ENCODE data around the gene KDM3B.
"Not testable (repeated sequence)": the region's sequence is repeated elsewhere in the genome, so short reads cannot be mapped to it uniquely, and the experiment has no call there.

Gene KDM3B

DNA sequence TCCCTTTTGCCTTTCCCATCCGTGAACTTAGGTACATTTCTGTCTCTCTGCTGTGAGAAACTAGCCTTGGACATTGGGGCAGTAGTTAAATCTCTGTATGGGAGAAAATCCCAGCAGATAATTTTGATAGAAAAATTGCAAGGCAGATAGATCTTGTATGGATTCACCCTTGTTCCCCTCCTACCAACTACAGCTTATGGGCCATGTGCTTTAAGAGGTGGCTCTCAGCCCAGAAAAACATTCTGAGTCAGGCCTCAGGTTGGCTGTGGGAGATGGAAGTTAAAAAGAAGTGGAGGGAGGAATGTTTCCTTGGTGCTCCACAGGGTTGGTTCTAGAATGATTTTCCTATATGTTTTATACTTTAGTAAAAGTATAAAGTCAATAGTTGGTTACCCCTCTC lies 1.4 kb upstream of the KDM3B start:
- no peak for DNase-seq

DNA sequence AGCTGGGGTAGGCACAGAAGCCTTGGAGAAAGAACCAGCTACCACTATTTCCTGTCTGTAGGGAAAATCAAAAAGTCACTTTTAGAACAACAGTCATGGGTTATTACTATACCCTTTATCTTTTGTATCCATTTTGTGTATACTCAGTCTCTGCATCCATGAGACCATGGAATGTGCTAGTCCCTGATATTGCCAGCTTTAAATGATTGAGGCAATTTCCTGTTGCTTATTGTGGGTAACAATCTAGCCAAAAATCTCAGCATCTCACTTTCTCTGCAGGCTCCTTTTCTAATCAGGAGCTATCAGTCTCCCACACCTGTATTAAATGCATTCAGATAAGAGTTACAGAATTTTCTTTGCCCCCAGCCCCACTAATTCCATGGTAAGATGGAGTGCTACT lies 968 bp upstream of the KDM3B start:
- DNase-seq = no peak

DNA sequence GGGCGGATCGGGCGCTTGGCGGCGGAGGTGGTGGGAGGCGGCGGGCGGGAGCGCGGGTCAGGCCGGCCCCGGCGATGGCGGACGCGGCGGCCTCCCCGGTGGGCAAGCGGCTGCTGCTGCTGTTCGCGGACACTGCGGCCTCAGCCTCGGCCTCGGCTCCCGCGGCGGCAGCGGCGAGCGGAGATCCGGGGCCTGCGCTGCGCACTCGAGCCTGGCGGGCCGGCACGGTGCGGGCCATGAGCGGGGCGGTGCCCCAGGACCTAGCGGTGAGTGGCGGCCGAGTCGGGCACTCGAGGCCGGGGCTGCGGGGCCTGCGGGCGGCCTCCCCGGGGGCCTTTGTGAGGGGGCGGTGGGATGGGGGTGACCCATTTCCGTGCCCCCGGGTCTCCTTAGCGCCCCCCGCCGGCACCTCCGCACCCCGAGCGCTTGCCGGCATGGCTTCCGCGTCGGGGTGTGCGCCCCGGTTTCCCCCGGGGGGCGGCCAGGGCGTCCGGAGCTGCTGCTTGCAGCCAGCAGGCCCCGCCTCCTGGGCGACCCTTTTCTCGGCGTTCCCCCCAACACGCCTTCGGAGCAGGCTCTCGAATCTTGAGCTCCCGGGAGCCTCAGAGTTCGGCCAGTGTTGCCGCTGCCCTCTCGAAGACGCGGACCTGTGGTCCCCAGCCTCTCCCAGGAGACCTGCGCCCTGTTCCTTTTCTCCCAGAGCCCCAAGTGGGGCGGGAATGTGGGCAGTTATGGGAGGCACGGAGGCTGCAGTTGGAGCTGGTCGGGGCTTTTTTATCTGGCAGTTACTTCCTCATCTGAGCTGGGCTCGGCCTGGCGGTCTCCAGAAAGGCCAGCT lies 456 bp downstream of the KDM3B start:
- peak; percentile 42 to 76 (median 50) for DNase-seq

DNA sequence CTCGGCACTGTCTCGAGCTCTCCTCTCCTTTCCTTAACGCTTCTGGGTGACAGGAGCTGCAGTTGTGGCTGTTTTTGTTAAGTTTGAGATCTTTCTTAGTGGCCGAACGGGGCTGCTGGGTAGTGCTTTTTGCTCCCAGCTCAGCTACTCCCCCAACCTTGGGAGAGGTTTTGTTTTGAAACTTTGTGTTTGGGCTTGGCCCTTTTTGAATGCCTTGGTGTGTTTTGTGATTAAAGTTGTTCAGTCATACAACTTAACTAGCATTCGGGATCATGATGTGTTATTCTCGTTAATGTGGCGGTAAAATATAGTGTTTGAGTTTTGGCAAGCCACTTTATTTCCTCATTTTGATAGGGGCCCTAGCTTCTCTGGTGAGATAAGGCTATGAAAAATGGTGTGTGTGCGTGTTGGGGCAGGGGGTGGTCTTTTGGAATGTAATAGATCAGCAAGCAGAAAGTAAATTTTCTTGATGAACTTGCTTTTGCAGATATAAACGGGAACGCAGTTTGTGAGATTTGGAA lies 1.1 kb downstream of the KDM3B start:
- DNase-seq = no peak

DNA sequence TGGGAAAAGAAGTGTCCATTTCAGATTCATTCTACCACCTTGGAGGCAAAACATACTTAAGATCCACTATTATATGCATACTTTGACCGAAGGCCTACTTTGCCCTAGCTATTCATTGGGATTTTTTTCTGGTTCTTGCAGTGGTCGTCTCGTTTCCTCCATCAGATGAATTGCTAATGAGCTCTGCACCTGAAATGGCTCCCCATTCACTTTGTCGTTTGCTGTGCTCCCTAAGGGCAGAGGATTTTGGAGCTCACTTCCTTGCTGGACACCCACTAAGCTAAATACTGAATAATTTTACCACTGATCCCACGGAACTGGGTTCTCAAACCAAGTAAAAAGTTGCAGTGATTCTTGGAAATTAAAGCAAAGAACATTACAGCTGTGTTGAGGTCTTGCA lies 1.9 kb downstream of the KDM3B start:
- DNase-seq = no peak

DNA sequence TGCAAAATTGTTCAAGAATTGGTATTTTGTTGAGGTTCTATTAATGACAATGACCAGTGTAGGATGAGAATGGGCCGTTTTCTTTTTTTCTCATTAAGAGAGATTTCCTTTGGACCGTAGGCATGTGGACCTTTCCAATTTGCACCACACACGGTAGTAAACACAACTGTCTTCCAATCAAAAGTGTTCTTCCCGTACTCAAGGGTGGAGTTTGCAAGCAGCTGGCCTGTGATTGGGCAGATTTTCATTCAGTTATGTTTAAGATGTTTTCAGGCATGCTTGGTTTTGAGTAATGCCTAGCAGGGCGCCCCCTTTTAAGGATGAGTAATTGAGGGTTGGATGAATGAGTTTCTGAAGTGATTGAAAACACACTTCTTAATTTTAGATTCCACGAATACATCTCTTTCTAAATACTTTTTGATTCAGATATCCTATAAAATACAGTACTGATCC lies 2.5 kb downstream of the KDM3B start:
- DNase-seq = peak in 1 of 4 experiments; percentile 3

DNA sequence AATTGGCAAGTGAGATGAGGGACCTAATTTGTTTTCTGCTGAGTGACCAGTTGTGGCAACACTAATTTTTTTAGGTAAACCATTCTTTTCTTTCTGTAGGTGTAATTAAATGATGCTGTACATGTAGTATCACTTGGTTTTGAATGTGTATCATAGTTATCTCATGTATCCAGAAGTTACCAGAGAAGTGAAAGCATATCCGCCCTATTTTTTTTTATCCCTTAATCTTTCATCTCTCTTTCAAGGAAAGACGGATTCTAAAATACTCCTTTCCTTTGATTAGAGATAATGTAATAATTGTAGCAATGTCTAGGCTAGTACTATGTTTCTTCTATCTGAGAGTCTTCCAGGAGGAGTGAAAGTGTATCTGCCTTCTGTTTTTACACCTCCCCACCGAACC lies 7.1 kb downstream of the KDM3B start:
- no peak for DNase-seq

DNA sequence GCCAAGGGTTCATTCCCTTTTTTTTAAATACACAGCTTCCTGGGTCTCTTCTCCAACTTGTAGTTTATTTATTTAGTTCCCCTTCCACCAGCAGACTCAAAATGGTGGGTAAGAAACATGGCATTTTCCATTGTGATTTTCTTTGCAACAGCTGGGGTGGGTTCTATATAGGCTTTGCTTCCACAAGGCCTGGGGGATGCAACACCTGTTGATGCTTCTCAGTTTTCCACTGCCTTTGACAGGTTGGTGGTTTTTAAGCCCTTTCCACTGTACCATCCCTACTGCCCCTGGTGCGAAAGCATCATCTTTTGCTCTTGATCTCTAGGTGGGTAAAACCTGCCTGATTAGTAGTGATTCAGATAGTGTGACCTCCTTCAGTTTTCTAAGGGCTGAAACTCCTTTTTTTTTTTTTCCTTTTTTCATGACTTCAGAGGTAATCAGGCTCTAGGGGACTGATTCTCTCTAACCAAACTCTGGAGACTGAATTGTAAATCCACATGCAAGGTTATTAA lies 8.5 kb downstream of the KDM3B start:
- DNase-seq = no peak

DNA sequence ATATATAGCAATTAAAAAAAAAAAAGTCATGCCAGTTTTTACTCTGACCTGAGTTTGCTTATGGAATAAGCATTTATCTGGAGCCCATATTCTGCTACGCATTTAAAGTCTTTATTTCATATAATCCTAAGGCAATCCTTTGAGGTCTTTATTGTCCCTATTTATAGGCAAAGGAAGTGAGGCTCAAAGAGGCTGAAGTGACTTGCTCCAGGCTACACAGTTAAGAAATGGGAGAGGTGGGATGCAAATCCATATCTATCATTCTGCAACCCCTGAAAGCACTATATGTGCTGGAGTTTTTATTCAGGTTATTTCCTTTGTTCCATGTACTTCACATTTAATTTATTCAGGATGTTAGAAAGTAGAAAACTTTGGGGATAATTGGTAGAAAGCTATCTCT lies 12.1 kb downstream of the KDM3B start:
- no peak for DNase-seq

DNA sequence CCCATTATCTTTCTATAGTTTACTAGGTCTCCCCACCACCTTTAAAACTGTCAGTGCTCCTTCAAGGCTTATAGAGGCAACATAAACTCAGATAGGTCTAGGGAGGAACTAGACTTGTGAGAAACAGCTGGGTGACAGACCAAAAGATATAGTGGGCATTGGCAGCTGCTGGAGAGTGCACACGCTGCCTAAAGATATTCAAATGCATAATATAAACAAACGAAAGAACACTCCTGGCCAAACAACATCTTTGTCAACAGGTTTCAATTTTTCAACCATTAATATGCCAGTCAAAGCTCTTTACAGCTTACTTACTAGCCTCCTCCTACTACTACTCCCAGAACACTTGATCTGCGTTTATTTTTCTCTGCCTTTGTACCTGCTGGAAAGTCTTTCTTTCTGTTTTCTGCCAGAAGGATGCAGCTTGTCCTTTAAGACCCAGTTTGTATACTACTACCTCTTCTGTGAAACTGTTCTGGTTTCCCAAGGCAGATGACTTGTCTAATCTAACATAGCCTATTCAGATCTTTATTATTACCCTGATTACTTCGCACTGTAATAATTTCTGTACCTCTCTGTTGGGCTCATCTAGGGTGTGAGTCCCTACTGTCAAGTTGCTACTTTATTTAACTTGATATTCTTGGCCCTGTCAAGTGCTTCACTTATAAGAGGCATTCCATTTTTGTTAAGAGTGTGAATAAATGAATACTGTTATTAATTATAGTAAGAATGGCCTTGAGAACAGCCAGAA lies 14.3 kb downstream of the KDM3B start:
- no peak for DNase-seq

DNA sequence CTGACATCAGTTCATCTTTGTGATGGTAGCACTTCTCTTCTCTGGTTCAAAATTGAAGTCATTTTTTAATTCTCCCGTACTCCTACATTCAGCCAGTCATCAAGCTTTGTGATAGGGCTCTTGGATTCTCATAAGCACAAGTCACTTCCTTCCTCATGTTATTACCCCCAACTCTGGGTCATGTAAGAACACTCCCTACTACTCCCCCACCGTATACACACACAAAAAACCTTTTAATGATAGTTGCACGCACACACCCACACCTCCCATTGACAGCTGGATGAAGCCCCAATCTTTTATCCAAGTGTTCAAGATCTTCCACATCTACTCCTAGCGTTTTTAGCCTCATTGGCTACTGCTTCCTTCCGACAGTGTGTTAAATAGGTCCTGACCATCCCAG lies 16.8 kb downstream of the KDM3B start:
- DNase-seq = no peak

DNA sequence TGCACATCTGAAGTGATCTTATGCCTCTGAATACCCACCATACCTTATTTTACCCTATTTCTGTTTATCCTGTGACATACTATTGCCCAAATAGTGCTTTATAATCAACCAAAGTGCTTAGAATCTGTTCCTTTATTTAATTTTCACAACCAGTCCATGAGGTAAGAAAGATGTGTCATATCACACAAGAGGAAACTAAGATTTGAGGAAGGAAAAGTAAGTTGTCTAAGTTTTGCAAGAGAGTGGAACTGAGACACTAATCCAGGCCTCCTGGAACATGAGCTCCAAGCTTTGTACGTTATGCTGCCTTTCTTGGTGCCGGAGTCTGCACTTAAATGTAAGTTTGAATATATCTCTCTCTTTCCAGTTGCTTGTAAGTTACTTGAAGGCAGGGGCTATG lies 17.2 kb downstream of the KDM3B start:
- no peak for DNase-seq

DNA sequence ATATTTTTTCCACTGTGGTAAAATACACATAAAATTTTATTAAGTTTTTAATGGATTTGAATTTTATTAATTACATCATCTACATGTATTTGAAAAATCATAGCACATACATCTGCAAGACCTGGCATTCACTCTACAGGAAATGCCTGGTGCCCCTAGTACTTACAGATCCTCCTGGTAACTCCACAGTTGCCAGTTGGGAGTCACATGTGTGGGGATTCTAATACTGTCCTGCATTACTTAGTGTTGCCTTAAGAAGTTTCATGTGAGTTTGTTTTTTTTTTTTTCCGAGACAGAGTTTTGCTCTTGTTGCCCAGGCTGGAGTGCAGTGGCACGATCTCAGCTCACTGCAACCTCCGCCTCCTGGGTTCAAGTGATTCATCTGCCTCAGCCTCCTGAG lies 18.1 kb downstream of the KDM3B start:
- DNase-seq = no peak

DNA sequence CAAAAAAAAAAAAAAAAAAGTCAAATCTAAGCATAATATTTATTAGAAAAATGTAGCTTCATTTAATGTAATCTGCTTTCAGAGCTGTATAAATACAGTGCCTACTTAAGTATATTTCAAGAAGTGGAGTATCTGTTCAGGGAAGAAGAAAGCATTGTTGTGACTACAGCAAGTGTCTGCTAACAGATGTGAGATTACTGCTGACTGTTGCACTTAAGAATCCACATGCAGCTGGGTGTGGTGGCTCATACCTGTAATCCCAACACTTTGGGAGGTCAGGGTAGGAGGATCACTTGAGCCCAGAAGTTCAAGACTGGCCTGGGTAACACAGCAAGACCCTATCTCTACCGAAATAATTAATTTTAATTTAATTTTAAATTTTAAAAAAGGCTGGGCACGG lies 19.0 kb downstream of the KDM3B start:
- no peak for DNase-seq

DNA sequence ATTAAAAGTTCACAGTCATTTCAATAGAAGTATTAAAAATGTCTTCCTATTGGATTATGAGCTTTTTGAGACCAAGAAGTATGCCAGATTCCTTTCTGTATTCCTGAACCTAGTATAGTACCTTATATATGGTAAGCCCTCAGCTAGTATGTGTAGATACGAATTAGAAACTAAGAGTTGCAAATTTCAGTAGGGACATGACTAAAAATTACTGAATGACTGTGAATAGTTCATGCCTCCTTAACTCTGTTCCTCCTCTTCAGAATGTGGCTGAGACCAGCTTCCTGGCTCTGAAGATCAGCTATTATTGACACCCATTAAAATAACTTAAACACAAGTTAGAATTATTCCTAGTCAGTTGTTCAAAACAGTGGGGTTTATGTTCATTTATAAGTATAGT lies 19.7 kb downstream of the KDM3B start:
- no peak for DNase-seq

DNA sequence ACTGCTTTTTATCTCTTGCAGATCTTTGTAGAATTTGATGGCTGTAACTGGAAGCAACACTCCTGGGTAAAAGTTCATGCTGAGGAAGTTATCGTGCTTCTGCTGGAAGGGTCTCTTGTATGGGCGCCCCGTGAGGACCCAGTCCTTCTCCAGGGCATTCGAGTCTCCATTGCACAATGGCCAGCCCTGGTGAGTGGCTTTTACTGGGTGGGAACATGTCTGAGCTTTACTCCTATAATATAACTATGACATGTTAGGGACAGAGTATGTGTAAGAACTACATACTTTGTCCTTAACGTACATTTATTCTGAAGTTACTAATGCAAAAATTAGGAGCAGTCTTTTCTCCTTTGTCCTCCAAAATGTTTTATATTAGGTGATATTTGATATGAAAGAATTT lies 20.2 kb downstream of the KDM3B start:
- DNase-seq = no peak

DNA sequence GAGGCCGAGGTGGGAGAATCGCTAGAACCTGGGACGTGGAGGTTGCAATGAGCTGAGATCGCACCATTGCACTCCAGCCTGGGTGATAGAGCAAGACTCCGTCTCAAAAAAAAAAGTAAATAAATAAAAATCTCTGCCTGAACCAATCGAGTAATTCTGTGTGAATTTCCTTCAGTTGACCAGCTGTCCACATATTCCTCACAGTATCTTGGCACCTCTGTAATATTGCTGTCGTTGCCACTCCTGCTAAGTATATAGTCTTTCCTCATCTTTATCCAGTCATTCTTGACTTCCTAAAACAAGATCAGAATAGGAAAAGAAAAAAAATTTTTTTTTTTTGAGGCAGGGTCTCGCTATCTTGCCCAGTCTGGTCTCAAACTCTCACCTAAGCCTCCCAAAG lies 29.9 kb downstream of the KDM3B start:
- DNase-seq = no peak

DNA sequence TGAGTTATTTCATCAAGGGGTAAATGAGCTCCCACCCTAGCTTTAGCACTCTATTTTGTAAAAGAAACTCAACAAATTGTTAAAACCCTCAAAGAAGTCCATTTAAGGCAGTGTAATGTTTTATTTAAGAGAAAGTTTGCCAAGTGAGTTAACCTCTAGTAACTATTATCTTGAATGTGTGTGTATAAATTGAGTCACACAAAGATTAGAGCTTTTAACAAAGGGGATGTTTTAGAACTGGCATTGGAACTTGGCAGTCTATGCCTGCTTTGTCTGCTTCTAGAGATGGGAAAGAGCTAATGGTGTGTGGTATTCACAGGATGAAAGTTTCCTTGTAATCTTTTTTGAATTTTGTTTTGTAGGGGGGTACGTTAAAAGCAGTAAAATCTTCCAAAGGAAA lies 33.2 kb downstream of the KDM3B start:
- DNase-seq = no peak

DNA sequence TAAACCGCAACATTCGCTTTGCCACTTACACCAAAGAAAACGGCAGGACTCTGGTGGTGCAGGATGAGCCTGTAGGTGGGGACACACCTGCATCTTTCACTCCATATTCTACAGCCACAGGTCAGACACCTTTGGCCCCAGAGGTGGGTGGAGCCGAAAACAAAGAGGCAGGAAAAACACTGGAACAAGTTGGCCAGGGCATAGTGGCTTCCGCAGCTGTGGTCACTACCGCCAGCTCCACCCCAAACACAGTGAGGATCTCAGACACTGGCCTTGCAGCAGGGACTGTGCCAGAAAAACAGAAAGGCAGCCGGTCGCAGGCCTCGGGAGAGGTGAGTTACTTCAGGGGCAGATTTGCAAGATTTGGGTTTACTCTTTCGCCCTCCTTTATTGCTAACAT lies 33.8 kb downstream of the KDM3B start:
- DNase-seq = no peak

DNA sequence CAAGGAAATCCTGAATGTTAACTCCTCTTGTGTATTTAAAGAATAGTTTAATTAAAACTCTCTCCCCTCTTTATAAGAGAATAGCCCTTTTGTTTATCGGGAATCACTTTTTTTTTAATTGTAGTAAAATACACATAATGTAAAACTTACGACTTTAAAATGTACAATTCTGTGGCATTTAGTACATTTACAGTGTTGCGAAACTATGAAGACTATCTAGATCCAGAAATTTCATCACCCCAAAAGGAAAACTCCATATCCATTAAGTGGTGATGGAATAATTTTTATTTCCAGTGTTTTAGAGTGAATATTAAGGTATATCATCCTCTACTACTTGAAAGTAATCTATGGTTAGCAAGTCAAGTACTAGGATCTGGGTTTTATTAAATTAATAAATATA lies 36.8 kb downstream of the KDM3B start:
- no peak for DNase-seq

DNA sequence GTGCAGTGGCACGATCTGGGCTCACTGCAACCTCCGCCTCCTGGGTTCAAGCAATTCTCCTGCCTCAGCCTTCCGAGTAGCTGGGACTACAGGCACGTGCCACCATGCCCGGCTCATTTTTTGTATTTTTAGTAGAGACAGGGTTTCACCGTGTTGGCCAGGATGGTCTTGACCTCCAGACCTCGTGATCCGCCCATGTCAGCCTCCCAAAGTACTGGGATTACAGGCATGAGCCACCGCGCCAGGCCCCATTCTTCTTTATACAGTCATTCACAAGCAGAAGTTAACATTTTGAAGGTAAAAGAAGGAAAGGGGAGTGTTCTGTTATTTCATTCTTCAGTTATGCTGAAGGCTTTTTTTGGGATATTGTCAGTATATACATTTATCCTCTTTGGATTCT lies 37.4 kb downstream of the KDM3B start:
- DNase-seq = not testable (repeated sequence)

DNA sequence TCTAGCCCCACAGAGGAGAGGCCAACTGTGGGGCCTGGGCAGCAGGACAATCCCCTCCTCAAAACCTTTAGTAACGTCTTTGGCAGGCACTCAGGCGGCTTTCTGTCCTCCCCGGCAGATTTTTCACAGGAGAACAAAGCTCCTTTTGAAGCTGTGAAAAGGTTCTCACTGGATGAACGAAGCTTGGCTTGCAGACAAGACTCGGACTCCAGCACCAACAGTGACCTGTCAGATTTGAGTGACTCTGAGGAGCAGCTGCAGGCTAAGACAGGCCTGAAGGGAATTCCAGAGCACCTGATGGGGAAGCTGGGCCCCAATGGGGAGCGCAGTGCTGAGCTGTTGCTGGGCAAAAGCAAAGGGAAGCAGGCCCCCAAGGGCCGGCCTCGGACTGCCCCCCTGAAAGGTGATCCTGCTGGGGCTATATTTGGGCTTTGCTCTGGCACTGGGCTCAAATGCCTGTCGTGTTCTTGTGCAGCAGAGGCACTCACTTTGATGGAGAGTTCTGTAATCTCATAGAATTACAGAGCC lies 39.4 kb downstream of the KDM3B start:
- no peak for DNase-seq

DNA sequence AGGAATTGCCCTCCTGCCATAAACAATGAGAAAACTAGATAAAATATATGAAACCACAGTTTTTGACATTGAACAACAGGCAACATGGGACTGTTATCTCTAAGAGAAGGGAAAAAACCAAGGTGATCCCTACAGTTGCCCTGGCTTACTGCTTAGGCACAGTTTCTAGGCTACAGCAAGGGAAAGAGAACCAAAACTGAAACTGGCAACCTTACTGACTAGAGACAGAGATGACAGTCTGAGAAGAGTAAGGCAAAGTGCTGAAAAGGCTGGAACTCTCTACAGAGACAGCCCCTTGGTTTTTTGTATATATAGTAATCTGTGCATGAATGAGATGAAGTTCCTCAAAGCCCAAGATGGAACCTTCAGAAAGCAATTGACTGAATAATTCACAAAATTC lies 50.2 kb downstream of the KDM3B start:
- DNase-seq = no peak

DNA sequence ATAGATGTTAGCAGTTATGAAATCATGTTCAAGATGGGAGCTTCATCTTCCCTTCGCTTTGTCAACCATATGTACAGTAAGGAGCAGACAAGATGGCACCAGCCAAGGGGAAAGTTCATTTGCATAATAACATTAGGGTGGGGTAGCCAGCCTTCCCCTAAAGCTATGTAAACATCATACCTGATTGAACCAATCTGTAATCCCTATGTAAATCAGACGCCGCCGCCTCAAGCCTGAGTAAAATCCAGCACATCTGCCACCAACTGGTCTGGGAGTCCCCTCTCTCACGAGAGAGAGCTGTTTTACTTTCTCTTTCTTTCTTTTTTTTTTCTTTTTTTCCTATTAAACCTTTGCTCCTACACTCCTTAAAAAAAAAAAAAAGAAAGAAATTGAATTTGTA lies 55.5 kb downstream of the KDM3B start:
- no peak for DNase-seq

Measured in activated naive CD4-positive, alpha-beta T cell (primary cell).